GM18858 (cell line): ENCODE data around the gene AKNAD1.

Source experiments
- ATAC-seq: cut with Tn5 transposase; IDR thresholded peaks from one replicate; pipeline ENCODE4 v1.9.1; 2021; ENCODE audit not compliant: unreplicated experiment

Gene AKNAD1

GRCh38 chr1:108863984-108864383, 7.1 kb upstream of the AKNAD1 start:
- ATAC-seq = no peak

- no peak for ATAC-seq
Observed at GRCh38 chr1:108862698-108863477, 6.0 kb upstream of the AKNAD1 start.

GRCh38 chr1:108862017-108862610, 5.2 kb upstream of the AKNAD1 start:
- no peak for ATAC-seq

GRCh38 chr1:108861566-108861965, 4.7 kb upstream of the AKNAD1 start:
- ATAC-seq = no peak

- no peak for ATAC-seq
Observed at GRCh38 chr1:108860190-108860907, 3.5 kb upstream of the AKNAD1 start.

- no peak for ATAC-seq
Observed at GRCh38 chr1:108858230-108858950, 1.5 kb upstream of the AKNAD1 start.

GRCh38 chr1:108854221-108855019, 2.5 kb downstream of the AKNAD1 start:
- no peak for ATAC-seq

GRCh38 chr1:108852221-108852975, 4.5 kb downstream of the AKNAD1 start:
- ATAC-seq = no peak

- ATAC-seq = no peak
Observed at GRCh38 chr1:108851567-108851966, 5.3 kb downstream of the AKNAD1 start.

- ATAC-seq = no peak
Observed at GRCh38 chr1:108850929-108851328, 6.0 kb downstream of the AKNAD1 start.

- ATAC-seq = no peak
Observed at GRCh38 chr1:108848806-108849205, 8.1 kb downstream of the AKNAD1 start.

GRCh38 chr1:108847494-108847893, 9.4 kb downstream of the AKNAD1 start:
- ATAC-seq = no peak

- no peak for ATAC-seq
Observed at GRCh38 chr1:108845991-108846390, 10.9 kb downstream of the AKNAD1 start.

GRCh38 chr1:108845446-108845845, 11.4 kb downstream of the AKNAD1 start:
- no peak for ATAC-seq

- ATAC-seq = no peak
Observed at GRCh38 chr1:108843390-108844137, 13.3 kb downstream of the AKNAD1 start.

GRCh38 chr1:108842525-108843181, 14.2 kb downstream of the AKNAD1 start:
- no peak for ATAC-seq

GRCh38 chr1:108841703-108842102, 15.2 kb downstream of the AKNAD1 start:
- ATAC-seq = no peak

- no peak for ATAC-seq
Observed at GRCh38 chr1:108832929-108833328, 24.0 kb downstream of the AKNAD1 start.

- no peak for ATAC-seq
Observed at GRCh38 chr1:108831225-108831624, 25.7 kb downstream of the AKNAD1 start.
